ENCODE measurements around the gene PRRC1. TPM values are rescaled to one million over a fixed set of nuclear protein-coding genes. Genes with fewer than 3 reads are reported as not detected.
"Not testable (repeated sequence)": the region's sequence is repeated elsewhere in the genome, so short reads cannot be mapped to it uniquely, and the experiment has no call there.

PRRC1 gene
- total and polyA plus RNA-seq, 8 donors = 57.5 to 95.2 (median 81.2) TPM

- Histone ChIP-seq H3K27ac (no peak overlapping the region), H3K36me3 (no peaks in the 10 kb centered on the region), H3K4me3 (no peak overlapping the region), H3K9me3 (no peaks in the 10 kb centered on the region), H3K27me3 (peaks cover 0 to 7% of the 10 kb centered on the region in 2 donors), H3K4me1 (peaks cover 0 to 20% of the 10 kb centered on the region in 2 donors)
- ATAC-seq (no peak), DNase-seq (no peak)
- intact Hi-C loops (cut with DNase I) = loop anchor here in 1 of 2 donors (10.0 kb wide), 2 partner anchors 179 to 639 kb away; no protein-coding TSS in a partner anchor
- no peak for TF ChIP-seq CTCF (IDR thresholded peaks at IDR 0.05)
These were observed 48.3 kb downstream of the PRRC1 start for GRCh38 chr5:127565586-127566270.

- Histone ChIP-seq H3K27me3 (peaks cover 0 to 7% of the 10 kb centered on the region in 2 donors), H3K36me3 (no peaks in the 10 kb centered on the region), H3K27ac (no peak overlapping the region), H3K9me3 (no peaks in the 10 kb centered on the region), H3K4me3 (no peak overlapping the region), H3K4me1 (peaks cover 0 to 16% of the 10 kb centered on the region in 2 donors)
- no peak for ATAC-seq
- intact Hi-C loops (cut with DNase I) = loop anchor here in 1 of 2 donors (10.0 kb wide), 2 partner anchors 178 to 638 kb away; no protein-coding TSS in a partner anchor
- TF ChIP-seq CTCF (IDR thresholded peaks at IDR 0.05) = no peak
- no peak for DNase-seq
These were observed 49.8 kb downstream of the PRRC1 start for GRCh38 chr5:127567026-127567768.

GRCh38 chr5:127568166-127568565, 50.7 kb downstream of the PRRC1 start:
- Histone ChIP-seq H3K9me3 (no peaks in the 10 kb centered on the region), H3K36me3 (no peaks in the 10 kb centered on the region), H3K4me1 (peaks cover 0 to 7% of the 10 kb centered on the region in 2 donors), H3K27me3 (peaks cover 0 to 7% of the 10 kb centered on the region in 2 donors), H3K27ac (no peak overlapping the region), H3K4me3 (no peak overlapping the region)
- no peak for TF ChIP-seq CTCF (IDR thresholded peaks at IDR 0.05)
- no peak for DNase-seq
- no peak for ATAC-seq
- intact Hi-C loops (cut with DNase I) = loop anchor here in 1 of 2 donors (10.0 kb wide), 2 partner anchors 177 to 637 kb away; no protein-coding TSS in a partner anchor

- not testable (repeated sequence) for H3K4me1 ChIP-seq, ATAC-seq, H3K27me3 ChIP-seq, H3K36me3 ChIP-seq, H3K27ac ChIP-seq, H3K9me3 ChIP-seq, H3K4me3 ChIP-seq
- DNase-seq = peak in 1 of 4 donors; percentile 70
- intact Hi-C loops (cut with DNase I) = loop anchor here in 1 of 2 donors (10.0 kb wide), 2 partner anchors 175 to 635 kb away; no protein-coding TSS in a partner anchor
These were observed 52.0 kb downstream of the PRRC1 start for GRCh38 chr5:127569471-127569870.

GRCh38 chr5:127571314-127572131, 54.1 kb downstream of the PRRC1 start:
- Histone ChIP-seq H3K27me3 (peaks cover 0 to 7% of the 10 kb centered on the region in 2 donors), H3K4me3 (no peak overlapping the region), H3K4me1 (no peaks in the 10 kb centered on the region), H3K27ac (no peak overlapping the region), H3K36me3 (no peaks in the 10 kb centered on the region), H3K9me3 (peaks cover 0 to 15% of the 10 kb centered on the region in 2 donors)
- no peak for DNase-seq
- TF ChIP-seq CTCF (IDR thresholded peaks at IDR 0.05) = no peak
- ATAC-seq = no peak
- intact Hi-C loops (cut with DNase I) = no loop called here

All from left lung (tissue), 10 donors.